Stimulated activated naive CD8-positive, alpha-beta T cell treated with anti-CD3 and anti-CD28 coated beads, Interleukin-15, Interleukin-2, amounts not matched to agents 100 ng/mL and 50 ng/mL, for 24 hours (primary cell): ENCODE measurements around the gene DNAI1.

Experiments used
- H3K27ac Mint-ChIP-seq: one replicate; pipeline ENCODE4 v1.8.0; 2021; ENCODE audit warnings: mild to moderate bottlenecking, mixed read lengths
- H3K27me3 Mint-ChIP-seq: one replicate; pipeline ENCODE4 v1.8.0; 2021; ENCODE audit warnings: mixed read lengths
- H3K36me3 Mint-ChIP-seq: one replicate; pipeline ENCODE4 v1.8.0; 2021; ENCODE audit warnings: low read depth, mixed read lengths
- H3K4me1 Mint-ChIP-seq: one replicate; pipeline ENCODE4 v1.8.0; 2021; ENCODE audit warnings: low read depth, mixed read lengths
- H3K4me3 Mint-ChIP-seq: one replicate; pipeline ENCODE4 v1.8.0; 2021; ENCODE audit warnings: mild to moderate bottlenecking, mixed read lengths
- H3K9me3 Mint-ChIP-seq: one replicate; pipeline ENCODE4 v1.8.0; 2021; ENCODE audit warnings: mixed read lengths

The DNAI1 gene

DNA sequence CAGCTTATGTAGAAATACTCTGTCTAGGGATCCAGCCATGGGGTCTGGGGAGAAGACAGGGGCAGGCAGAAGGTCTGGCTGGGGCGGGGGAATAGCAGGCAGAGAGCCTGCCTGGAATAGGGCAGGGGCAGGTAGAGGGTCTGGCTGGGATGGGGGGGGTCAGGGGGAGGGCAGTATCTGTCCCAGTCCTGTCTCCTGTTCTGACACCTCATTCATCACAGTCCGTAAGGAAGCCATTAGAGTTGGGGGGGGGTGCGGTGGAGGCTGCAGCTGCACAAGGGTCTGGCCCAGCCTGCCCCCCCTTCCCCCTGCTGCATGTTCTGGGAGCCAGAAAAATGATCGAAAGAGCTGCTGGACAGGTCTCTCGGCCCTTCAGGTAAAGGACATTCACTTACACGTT is 98.3 kb downstream of the DNAI1 start:
- H3K9me3 Mint-ChIP-seq: no peaks in the 10 kb centered on the region
- no peaks in the 10 kb centered on the region for H3K36me3 Mint-ChIP-seq
- H3K27me3 Mint-ChIP-seq: peaks cover 28% of the 10 kb centered on the region
- no peak overlapping the region for H3K4me3 Mint-ChIP-seq
- no peaks in the 10 kb centered on the region for H3K4me1 Mint-ChIP-seq
- H3K27ac Mint-ChIP-seq: no peak overlapping the region

- peaks cover 28% of the 10 kb centered on the region for H3K27me3 Mint-ChIP-seq
Measured at GRCh38 chr9:34557426-34558321, 99.1 kb downstream of the DNAI1 start.

DNA sequence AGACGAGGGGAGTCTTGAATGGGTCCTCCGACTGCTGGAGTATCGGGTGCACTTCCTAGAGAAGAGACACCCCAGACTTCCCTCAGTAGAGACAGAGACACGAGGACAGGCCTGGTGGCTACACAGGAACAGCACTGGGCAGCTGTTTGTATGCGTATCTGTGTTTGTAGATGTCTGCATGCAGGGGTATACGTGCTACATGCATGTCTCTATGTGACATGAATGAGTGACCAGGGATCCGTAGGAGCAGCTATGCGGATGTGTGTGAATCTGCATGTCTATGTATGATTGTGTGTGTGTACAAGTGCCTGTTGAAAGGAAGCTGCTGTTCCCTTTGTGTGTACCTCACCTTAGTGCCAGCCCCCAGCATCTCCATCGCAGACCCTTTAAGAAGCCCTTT is 99.8 kb downstream of the DNAI1 start:
- H3K9me3 Mint-ChIP-seq: no peaks in the 10 kb centered on the region
- no peaks in the 10 kb centered on the region for H3K36me3 Mint-ChIP-seq
- no peak overlapping the region for H3K27ac Mint-ChIP-seq
- H3K27me3 Mint-ChIP-seq: peaks cover 33% of the 10 kb centered on the region
- no peak overlapping the region for H3K4me3 Mint-ChIP-seq
- no peaks in the 10 kb centered on the region for H3K4me1 Mint-ChIP-seq

More at GRCh38 chr9:34557426-34558321, 99.1 kb downstream of the DNAI1 start:
- Mint-ChIP-seq H3K36me3 (no peaks in the 10 kb centered on the region), H3K27ac (no peak overlapping the region), H3K9me3 (no peaks in the 10 kb centered on the region), H3K4me3 (no peak overlapping the region), H3K4me1 (no peaks in the 10 kb centered on the region)

GRCh38 chr9:34558919-34559623 is 100.5 kb downstream of the DNAI1 start:
- no peak overlapping the region for H3K27ac Mint-ChIP-seq
- no peak overlapping the region for H3K4me3 Mint-ChIP-seq
- H3K27me3 Mint-ChIP-seq: peaks cover 39% of the 10 kb centered on the region

DNA sequence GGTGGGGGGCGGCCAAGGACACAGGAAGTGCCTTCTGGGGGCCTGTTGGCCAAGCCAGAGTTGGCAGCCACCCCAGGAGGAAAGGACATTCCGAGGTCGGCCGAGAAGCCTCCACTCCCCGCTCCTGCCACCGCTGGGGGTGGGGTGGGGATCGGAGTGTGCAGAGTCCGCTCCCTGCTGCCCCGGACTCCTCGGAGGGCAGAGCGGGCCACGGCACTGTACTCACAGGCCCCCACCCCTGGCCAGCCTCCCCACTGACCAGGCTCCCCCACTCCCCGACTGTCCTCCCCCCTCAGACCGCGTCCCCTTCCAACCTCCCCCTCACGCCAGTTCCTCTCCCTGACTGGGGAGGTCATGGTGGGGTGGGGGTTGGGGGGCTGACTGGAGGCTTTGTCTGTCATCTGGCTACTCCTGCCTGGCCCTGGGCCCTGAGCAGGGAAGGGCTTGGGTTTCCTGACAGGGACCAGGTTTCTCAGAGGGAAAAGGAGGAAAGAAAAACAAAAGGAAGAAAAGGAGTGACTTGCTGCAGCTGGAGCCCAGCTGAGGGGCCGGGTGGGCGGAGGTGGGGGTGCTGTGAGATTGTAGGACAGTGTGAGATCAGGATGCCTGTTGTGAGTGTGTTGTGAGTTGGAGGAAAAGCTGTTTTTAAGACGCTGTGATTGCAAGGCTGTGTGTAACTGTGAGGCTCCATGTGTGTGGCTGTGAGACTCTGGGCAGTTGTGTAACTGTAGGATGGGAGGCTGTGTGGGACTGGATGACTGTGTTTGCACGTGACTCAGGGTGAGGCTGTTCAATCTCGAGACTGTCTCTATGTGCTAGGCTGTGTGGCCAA is 101.2 kb downstream of the DNAI1 start:
- H3K27me3 Mint-ChIP-seq: peaks cover 41% of the 10 kb centered on the region

More at GRCh38 chr9:34558919-34559623, 100.5 kb downstream of the DNAI1 start:
- Mint-ChIP-seq H3K36me3 (no peaks in the 10 kb centered on the region), H3K4me1 (no peaks in the 10 kb centered on the region), H3K9me3 (no peaks in the 10 kb centered on the region)

GRCh38 chr9:34560599-34561214 is 102.1 kb downstream of the DNAI1 start:
- peaks cover 41% of the 10 kb centered on the region for H3K27me3 Mint-ChIP-seq

More for the DNA sequence above, 101.2 kb downstream of the DNAI1 start:
- no peaks in the 10 kb centered on the region for H3K9me3 Mint-ChIP-seq
- no peaks in the 10 kb centered on the region for H3K36me3 Mint-ChIP-seq
- H3K4me1 Mint-ChIP-seq: no peaks in the 10 kb centered on the region
- no peak overlapping the region for H3K4me3 Mint-ChIP-seq
- no peak overlapping the region for H3K27ac Mint-ChIP-seq

GRCh38 chr9:34562135-34562745 is 103.6 kb downstream of the DNAI1 start:
- H3K4me1 Mint-ChIP-seq: no peaks in the 10 kb centered on the region
- no peak overlapping the region for H3K4me3 Mint-ChIP-seq
- peaks cover 48% of the 10 kb centered on the region for H3K27me3 Mint-ChIP-seq
- no peaks in the 10 kb centered on the region for H3K36me3 Mint-ChIP-seq
- H3K27ac Mint-ChIP-seq: no peak overlapping the region
- H3K9me3 Mint-ChIP-seq: no peaks in the 10 kb centered on the region

More at GRCh38 chr9:34560599-34561214, 102.1 kb downstream of the DNAI1 start:
- H3K4me3 Mint-ChIP-seq: no peak overlapping the region
- H3K27ac Mint-ChIP-seq: no peak overlapping the region
- H3K4me1 Mint-ChIP-seq: no peaks in the 10 kb centered on the region
- H3K36me3 Mint-ChIP-seq: no peaks in the 10 kb centered on the region
- H3K9me3 Mint-ChIP-seq: no peaks in the 10 kb centered on the region

DNA sequence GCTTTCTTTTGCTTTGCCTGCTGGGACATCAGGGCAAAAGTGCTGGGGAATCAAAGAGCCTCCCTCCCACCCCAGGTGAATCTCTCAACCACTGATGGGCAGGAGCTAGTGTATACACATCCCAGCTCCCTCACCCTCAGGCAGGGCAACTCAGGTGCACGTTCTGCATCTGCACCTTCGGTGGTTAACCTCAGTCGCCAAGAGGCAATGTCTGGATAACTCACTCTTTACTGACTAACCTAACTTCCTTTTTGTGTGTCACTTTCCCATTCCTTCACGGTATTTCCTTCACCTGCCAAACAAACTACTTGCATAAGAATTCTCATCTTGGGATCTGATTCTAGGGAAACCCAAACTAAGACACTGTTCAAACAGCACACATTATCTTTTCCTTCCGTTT is 104.7 kb downstream of the DNAI1 start:
- H3K36me3 Mint-ChIP-seq: no peaks in the 10 kb centered on the region
- H3K4me3 Mint-ChIP-seq: no peak overlapping the region
- peaks cover 48% of the 10 kb centered on the region for H3K27me3 Mint-ChIP-seq
- H3K27ac Mint-ChIP-seq: no peak overlapping the region
- no peaks in the 10 kb centered on the region for H3K4me1 Mint-ChIP-seq
- no peaks in the 10 kb centered on the region for H3K9me3 Mint-ChIP-seq

DNA sequence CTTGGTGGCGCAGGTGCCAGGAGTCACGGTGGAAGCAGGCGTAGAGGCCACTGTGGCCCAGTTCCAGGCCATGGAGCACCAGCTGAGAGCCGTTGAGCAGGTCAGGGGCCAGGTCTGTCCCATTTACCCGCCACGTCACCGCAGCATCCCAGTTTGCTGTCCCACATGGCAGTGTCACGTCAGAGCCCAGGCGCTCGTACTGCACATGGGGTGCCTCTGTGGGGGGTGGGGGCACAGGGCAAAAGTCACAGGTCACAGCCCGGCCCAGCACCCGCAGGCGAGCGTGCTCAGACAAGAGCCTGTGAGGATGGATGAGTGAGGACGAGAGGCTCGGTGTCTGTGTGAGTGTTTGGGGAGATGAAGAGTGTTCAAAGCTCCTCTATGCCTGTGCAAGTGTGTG is 106.0 kb downstream of the DNAI1 start:
- Mint-ChIP-seq H3K36me3 (no peaks in the 10 kb centered on the region), H3K9me3 (no peaks in the 10 kb centered on the region), H3K4me1 (no peaks in the 10 kb centered on the region), H3K27ac (no peak overlapping the region), H3K27me3 (peaks cover 46% of the 10 kb centered on the region), H3K4me3 (no peak overlapping the region)

- Mint-ChIP-seq H3K4me1 (no peaks in the 10 kb centered on the region), H3K27me3 (peaks cover 39% of the 10 kb centered on the region), H3K4me3 (no peak overlapping the region)
Measured at GRCh38 chr9:34565856-34566255, 107.3 kb downstream of the DNAI1 start.

GRCh38 chr9:34566322-34566721 is 107.7 kb downstream of the DNAI1 start:
- no peaks in the 10 kb centered on the region for H3K9me3 Mint-ChIP-seq
- H3K36me3 Mint-ChIP-seq: no peaks in the 10 kb centered on the region
- H3K27ac Mint-ChIP-seq: no peak overlapping the region
- no peak overlapping the region for H3K4me3 Mint-ChIP-seq
- no peaks in the 10 kb centered on the region for H3K4me1 Mint-ChIP-seq
- H3K27me3 Mint-ChIP-seq: peaks cover 35% of the 10 kb centered on the region

More at GRCh38 chr9:34565856-34566255, 107.3 kb downstream of the DNAI1 start:
- no peak overlapping the region for H3K27ac Mint-ChIP-seq
- H3K9me3 Mint-ChIP-seq: no peaks in the 10 kb centered on the region
- no peaks in the 10 kb centered on the region for H3K36me3 Mint-ChIP-seq

- Mint-ChIP-seq H3K27ac (no peak overlapping the region), H3K4me1 (no peaks in the 10 kb centered on the region), H3K36me3 (no peaks in the 10 kb centered on the region), H3K9me3 (no peaks in the 10 kb centered on the region), H3K4me3 (no peak overlapping the region), H3K27me3 (peaks cover 32% of the 10 kb centered on the region)
Measured at GRCh38 chr9:34566972-34567371, 108.4 kb downstream of the DNAI1 start.

DNA sequence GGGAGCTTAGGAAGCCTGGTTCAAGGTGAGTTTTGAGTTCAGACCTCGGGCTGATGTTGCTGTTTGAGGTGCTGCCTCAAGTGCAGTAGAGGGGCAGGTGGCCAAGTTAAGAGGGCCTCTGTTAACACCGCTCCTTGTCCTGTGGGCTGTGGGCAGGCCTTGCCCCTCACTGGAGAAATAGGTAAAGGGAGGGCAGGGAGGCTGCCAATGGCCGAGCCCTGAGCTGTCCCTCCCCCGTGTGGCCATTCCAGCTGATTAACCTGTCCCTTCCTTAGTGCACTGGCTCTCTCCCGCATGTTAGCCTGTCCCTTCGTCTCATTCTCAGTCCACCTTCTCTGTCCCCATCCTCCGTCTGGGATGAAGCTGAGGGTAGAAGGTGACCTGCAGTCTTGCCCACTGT is 109.5 kb downstream of the DNAI1 start:
- H3K36me3 Mint-ChIP-seq: no peaks in the 10 kb centered on the region
- peaks cover 30% of the 10 kb centered on the region for H3K27me3 Mint-ChIP-seq
- no peak overlapping the region for H3K4me3 Mint-ChIP-seq
- no peak overlapping the region for H3K27ac Mint-ChIP-seq
- no peaks in the 10 kb centered on the region for H3K9me3 Mint-ChIP-seq
- no peaks in the 10 kb centered on the region for H3K4me1 Mint-ChIP-seq

- Mint-ChIP-seq H3K4me3 (no peak overlapping the region), H3K27ac (no peak overlapping the region), H3K36me3 (no peaks in the 10 kb centered on the region), H3K27me3 (peaks cover 25% of the 10 kb centered on the region), H3K9me3 (no peaks in the 10 kb centered on the region), H3K4me1 (no peaks in the 10 kb centered on the region)
Measured at GRCh38 chr9:34568774-34569173, 110.2 kb downstream of the DNAI1 start.
